Panc1 (cell line): Measurements from ENCODE around the gene CNN3.

Source experiments
- POLR2AphosphoS5 ChIP-seq: IDR thresholded peaks from 2 replicates; pipeline ENCODE4 v1.6.1; 2012; ENCODE audit warnings: mild to moderate bottlenecking, low read depth, low read length, moderate library complexity
- TCF7L2 ChIP-seq: IDR thresholded peaks from 2 replicates; pipeline ENCODE4 v1.6.1; 2011; ENCODE audit warnings: mild to moderate bottlenecking, low read depth, low read length, inconsistent platforms
- TF ChIP-seq, protein P1 (sequence below): fragments of 450-650 bp; IDR thresholded peaks from 2 replicates; pipeline ENCODE4 v1.5.1; 2017; ENCODE audit warnings: mild to moderate bottlenecking

DNA sequence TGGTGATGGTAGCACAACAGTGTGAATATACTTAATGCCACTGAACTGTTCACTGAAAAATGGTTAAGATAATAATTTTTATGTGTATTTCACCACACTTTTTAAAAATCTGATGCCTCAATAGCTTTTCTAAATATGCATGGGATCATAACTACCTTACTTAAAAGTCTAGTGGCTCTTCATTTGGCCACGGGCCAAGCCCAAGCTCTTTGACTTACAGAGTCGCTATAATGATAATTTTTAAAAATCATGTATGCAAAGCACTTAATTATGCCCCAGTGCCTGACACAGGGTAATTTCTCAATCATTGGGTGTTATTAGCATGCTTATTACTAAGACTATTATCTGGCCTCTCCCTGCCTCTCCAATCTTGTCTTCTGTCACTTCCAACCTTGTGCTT, 7.6 kb upstream of the CNN3 start:
- TF ChIP-seq, protein P1, sequence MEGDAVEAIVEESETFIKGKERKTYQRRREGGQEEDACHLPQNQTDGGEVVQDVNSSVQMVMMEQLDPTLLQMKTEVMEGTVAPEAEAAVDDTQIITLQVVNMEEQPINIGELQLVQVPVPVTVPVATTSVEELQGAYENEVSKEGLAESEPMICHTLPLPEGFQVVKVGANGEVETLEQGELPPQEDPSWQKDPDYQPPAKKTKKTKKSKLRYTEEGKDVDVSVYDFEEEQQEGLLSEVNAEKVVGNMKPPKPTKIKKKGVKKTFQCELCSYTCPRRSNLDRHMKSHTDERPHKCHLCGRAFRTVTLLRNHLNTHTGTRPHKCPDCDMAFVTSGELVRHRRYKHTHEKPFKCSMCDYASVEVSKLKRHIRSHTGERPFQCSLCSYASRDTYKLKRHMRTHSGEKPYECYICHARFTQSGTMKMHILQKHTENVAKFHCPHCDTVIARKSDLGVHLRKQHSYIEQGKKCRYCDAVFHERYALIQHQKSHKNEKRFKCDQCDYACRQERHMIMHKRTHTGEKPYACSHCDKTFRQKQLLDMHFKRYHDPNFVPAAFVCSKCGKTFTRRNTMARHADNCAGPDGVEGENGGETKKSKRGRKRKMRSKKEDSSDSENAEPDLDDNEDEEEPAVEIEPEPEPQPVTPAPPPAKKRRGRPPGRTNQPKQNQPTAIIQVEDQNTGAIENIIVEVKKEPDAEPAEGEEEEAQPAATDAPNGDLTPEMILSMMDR, result no peak
- TF ChIP-seq POLR2AphosphoS5 (no peak), TCF7L2 (no peak)
